OCI-LY7 (cell line): ENCODE data around the gene MTG2. TPM values are rescaled to one million over a fixed set of nuclear protein-coding genes. Genes with fewer than 3 reads are reported as not detected.
A peak's percentile ranks its signal among the peaks of the same experiment; 100 is the strongest.

Experiments used
- BruUV-seq: library from RNA; stranded (reverse); fragments of 400-500 nt; replicated peaks from 2 replicates; lab custom pipeline; 2021; lab: Mats Ljungman, UMichigan
- CTCF ChIA-PET: fragments of 300-600 bp; sonication (Branson Sonifier 250); formaldehyde crosslinking; loops from one replicate; lab custom pipeline; 2022; ENCODE audit warnings: antibody characterized with exemption; ENCODE audit not compliant: unreplicated experiment; lab: Charles Lee
- POLR2A ChIA-PET: fragments of 300-600 bp; sonication (Branson Sonifier 250); formaldehyde crosslinking; loops from one replicate; lab custom pipeline; 2022; ENCODE audit warnings: antibody characterized with exemption; lab: Charles Lee
- DNase-seq: peaks from one replicate; pipeline ENCODE4 v3.0.0-alpha.2; 2015; ENCODE audit warnings: low spot score
- H2AFZ ChIP-seq: fragments of 200-600 bp; sonication (generic), shearing (Covaris generic); 2 replicates; pipeline ENCODE4 v1.6.1; 2014; ENCODE audit warnings: mild to moderate bottlenecking, antibody characterized with exemption, low read length, moderate library complexity
- H3K27ac ChIP-seq: fragments of 200-600 bp; sonication (generic); 2 replicates; pipeline ENCODE4 v1.5.1; 2014; ENCODE audit warnings: mixed run types, low read depth, mild to moderate bottlenecking, moderate library complexity, low read length, inconsistent platforms; ENCODE audit not compliant: poor library complexity, severe bottlenecking
- H3K36me3 ChIP-seq: fragments of 200-600 bp; sonication (generic); 2 replicates; pipeline ENCODE4 v1.6.1; 2014; ENCODE audit warnings: mild to moderate bottlenecking, antibody characterized with exemption, low read length, moderate library complexity, mixed read lengths; ENCODE audit not compliant: insufficient read depth
- H3K4me1 ChIP-seq: fragments of 200-600 bp; sonication (generic); 2 replicates; pipeline ENCODE4 v1.5.1; 2014; ENCODE audit warnings: mild to moderate bottlenecking, low read length; ENCODE audit not compliant: insufficient read depth, poor library complexity, severe bottlenecking
- H3K4me2 ChIP-seq: fragments of 200-600 bp; sonication (generic); 2 replicates; pipeline ENCODE4 v1.6.1; 2014; ENCODE audit warnings: mild to moderate bottlenecking, low read length
- H3K4me3 ChIP-seq: fragments of 200-600 bp; sonication (generic); 2 replicates; pipeline ENCODE4 v1.5.1; 2014; ENCODE audit warnings: mild to moderate bottlenecking, low read depth, low read length; ENCODE audit not compliant: poor library complexity, severe bottlenecking
- H3K79me2 ChIP-seq: fragments of 200-600 bp; sonication (generic); 2 replicates; pipeline ENCODE4 v1.6.1; 2016; ENCODE audit warnings: low read depth, mild to moderate bottlenecking, low read length, moderate library complexity, mixed read lengths; ENCODE audit not compliant: insufficient read depth
- H3K9me2 ChIP-seq: fragments of 200-600 bp; sonication (generic); 2 replicates; pipeline ENCODE4 v1.6.1; 2016; ENCODE audit warnings: mild to moderate bottlenecking, low read length, mixed read lengths; ENCODE audit not compliant: insufficient read depth
- H3K9me3 ChIP-seq: fragments of 200-600 bp; sonication (generic); 2 replicates; pipeline ENCODE4 v1.6.1; 2014; ENCODE audit warnings: mild to moderate bottlenecking, mixed run types, low read length, mixed read lengths
- H4K20me1 ChIP-seq: fragments of 200-600 bp; sonication (generic); 2 replicates; pipeline ENCODE4 v1.6.1; 2014; ENCODE audit warnings: mild to moderate bottlenecking, antibody characterized with exemption, low read length, moderate library complexity, mixed read lengths; ENCODE audit not compliant: insufficient read depth
- EZH2phosphoT487 ChIP-seq: fragments of 200-600 bp; sonication (generic); IDR thresholded peaks from 2 replicates; pipeline ENCODE4 v1.6.1; 2018; ENCODE audit warnings: low read depth, borderline replicate concordance, mild to moderate bottlenecking, mixed run types, antibody characterized with exemption, low read length, moderate library complexity, mixed read lengths
- intact Hi-C: fragments of 100-400 bp; cut with micrococcal nuclease; formaldehyde crosslinking; loops from one replicate; pipeline ENCODE4 v1.10.0; 2022; ENCODE audit not compliant: unreplicated experiment
- total RNA-seq, 2 experiments: library from RNA; depleted of rRNA in 1 of 2; stranded (reverse); fragments of >200 nt in 1 of 2; shearing (Covaris generic) in 1 of 2; gene quantifications; 2 replicates each; pipeline ENCODE4 v1.2.3, GENCODE V29; 2014 to 2022
- TF ChIP-seq, protein P1 (sequence below): fragments of 200-600 bp; sonication (generic); conservative IDR thresholded peaks from 2 replicates; pipeline ENCODE4 v1.5.1; 2014; ENCODE audit warnings: mild to moderate bottlenecking, antibody characterized with exemption, low read length, moderate library complexity, mixed read lengths

Gene MTG2
- total RNA-seq, 2 experiments from 2014 or later = 24.1 to 37.5 TPM

DNA sequence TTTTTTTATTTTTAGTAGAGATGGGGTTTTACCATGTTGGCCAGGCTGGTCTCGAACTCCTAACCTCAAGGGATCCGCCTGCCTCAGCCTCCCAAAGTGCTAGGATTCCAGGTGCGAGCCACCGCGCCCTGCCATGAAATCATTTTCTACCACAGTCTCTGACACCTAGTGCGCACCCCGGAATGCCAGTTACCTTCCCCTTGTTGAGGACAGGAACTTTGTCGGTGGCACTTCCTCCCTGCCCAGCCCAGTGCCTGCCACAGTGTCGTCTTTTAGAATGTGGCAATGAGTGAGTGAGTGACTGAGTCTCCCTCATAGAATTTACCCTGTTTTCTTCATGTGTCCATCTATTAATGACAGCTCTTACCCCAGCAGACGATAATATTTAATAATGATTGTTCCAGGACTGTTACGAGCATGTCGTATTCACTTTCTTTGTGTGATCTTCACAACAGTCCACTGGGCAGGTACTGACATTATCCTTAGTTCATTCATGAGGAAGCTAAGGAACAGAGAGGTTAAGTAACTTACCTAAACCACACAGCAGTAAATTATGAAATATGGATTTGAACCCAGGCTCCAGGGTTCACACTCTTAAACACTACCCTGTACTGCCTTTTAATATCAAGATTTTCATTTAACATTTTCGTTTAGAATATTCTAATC, 57.3 kb downstream of the MTG2 start:
- H3K9me2 ChIP-seq = no peaks in the 10 kb centered on the region
- TSS peak; percentile 64 for BruUV-seq
- H4K20me1 ChIP-seq = no peaks in the 10 kb centered on the region
- DNase-seq = no peak
- H3K79me2 ChIP-seq = 0 out of 2 replicates have a peak, but pooled peaks cover 4% of the 10 kb centered on the region
- intact Hi-C loops = no loop called here
- H3K36me3 ChIP-seq = no peaks in the 10 kb centered on the region
- H3K9me3 ChIP-seq = no peaks in the 10 kb centered on the region
- CTCF ChIA-PET = no interaction called here
- peaks cover 15% of the 10 kb centered on the region for H3K4me1 ChIP-seq
- no peak overlapping the region for H3K27ac ChIP-seq
- H3K4me3 ChIP-seq = no peak overlapping the region
- POLR2A ChIA-PET = no interaction called here
- H2AFZ ChIP-seq = no peak overlapping the region
- TF ChIP-seq, protein P1, sequence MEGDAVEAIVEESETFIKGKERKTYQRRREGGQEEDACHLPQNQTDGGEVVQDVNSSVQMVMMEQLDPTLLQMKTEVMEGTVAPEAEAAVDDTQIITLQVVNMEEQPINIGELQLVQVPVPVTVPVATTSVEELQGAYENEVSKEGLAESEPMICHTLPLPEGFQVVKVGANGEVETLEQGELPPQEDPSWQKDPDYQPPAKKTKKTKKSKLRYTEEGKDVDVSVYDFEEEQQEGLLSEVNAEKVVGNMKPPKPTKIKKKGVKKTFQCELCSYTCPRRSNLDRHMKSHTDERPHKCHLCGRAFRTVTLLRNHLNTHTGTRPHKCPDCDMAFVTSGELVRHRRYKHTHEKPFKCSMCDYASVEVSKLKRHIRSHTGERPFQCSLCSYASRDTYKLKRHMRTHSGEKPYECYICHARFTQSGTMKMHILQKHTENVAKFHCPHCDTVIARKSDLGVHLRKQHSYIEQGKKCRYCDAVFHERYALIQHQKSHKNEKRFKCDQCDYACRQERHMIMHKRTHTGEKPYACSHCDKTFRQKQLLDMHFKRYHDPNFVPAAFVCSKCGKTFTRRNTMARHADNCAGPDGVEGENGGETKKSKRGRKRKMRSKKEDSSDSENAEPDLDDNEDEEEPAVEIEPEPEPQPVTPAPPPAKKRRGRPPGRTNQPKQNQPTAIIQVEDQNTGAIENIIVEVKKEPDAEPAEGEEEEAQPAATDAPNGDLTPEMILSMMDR = no peak
- no peak for TF ChIP-seq EZH2phosphoT487
- H3K4me2 ChIP-seq = peak overlapping the region; percentile 99; the same call in 1 of the 2 replicates

- CTCF ChIA-PET = no interaction called here
- BruUV-seq = no TSS peak
- no peak overlapping the region for H3K4me3 ChIP-seq
- H4K20me1 ChIP-seq = no peaks in the 10 kb centered on the region
- no peak overlapping the region for H2AFZ ChIP-seq
- no peaks in the 10 kb centered on the region for H3K9me2 ChIP-seq
- no peaks in the 10 kb centered on the region for H3K36me3 ChIP-seq
- H3K4me2 ChIP-seq = no peak overlapping the region
- peaks cover 15% of the 10 kb centered on the region for H3K4me1 ChIP-seq
- intact Hi-C loops = no loop called here
- POLR2A ChIA-PET = no interaction called here
- no peaks in the 10 kb centered on the region for H3K9me3 ChIP-seq
- DNase-seq = no peak
- no peak for TF ChIP-seq EZH2phosphoT487
- TF ChIP-seq, protein P1 = no peak
- H3K27ac ChIP-seq = no peak overlapping the region
- H3K79me2 ChIP-seq = 0 out of 2 replicates have a peak, but pooled peaks cover 4% of the 10 kb centered on the region
Measured at GRCh38 chr20:62241506-62241905, 58.7 kb downstream of the MTG2 start.

GRCh38 chr20:62242176-62242575, 59.3 kb downstream of the MTG2 start:
- BruUV-seq = no TSS peak
- CTCF ChIA-PET = no interaction called here
- Histone ChIP-seq H3K79me2 (0 out of 2 replicates have a peak, but pooled peaks cover 4% of the 10 kb centered on the region), H3K9me3 (no peaks in the 10 kb centered on the region), H3K36me3 (no peaks in the 10 kb centered on the region), H3K4me2 (no peak overlapping the region), H3K27ac (no peak overlapping the region), H3K9me2 (no peaks in the 10 kb centered on the region), H3K4me1 (peaks cover 15% of the 10 kb centered on the region), H4K20me1 (no peaks in the 10 kb centered on the region), H3K4me3 (no peak overlapping the region), H2AFZ (no peak overlapping the region)
- POLR2A ChIA-PET = no interaction called here
- intact Hi-C loops = no loop called here
- no peak for TF ChIP-seq EZH2phosphoT487
- TF ChIP-seq, protein P1 = no peak
- DNase-seq = no peak
